PC-3 (cell line): ENCODE results near the gene RNF11. TPM values are rescaled to one million over a fixed set of nuclear protein-coding genes. Genes with fewer than 3 reads are reported as not detected.

Experiments used
- ATAC-seq: fragments of 200-7000 bp; cut with Tn5 transposase; 2 replicates; pipeline ENCODE4 v1.9.1; 2020; ENCODE audit warnings: mild to moderate bottlenecking, moderate library complexity
- BruUV-seq: library from RNA; stranded (reverse); fragments of 400-500 nt; replicated peaks from 2 replicates; lab custom pipeline; 2021; lab: Mats Ljungman, UMichigan
- CTCF ChIA-PET: fragments of 300-600 bp; sonication (Branson Sonifier 250); formaldehyde crosslinking; loops from one replicate; lab custom pipeline; 2022; ENCODE audit warnings: antibody characterized with exemption; lab: Charles Lee
- POLR2A ChIA-PET: fragments of 300-600 bp; sonication (Branson Sonifier 250); formaldehyde crosslinking; loops from one replicate; lab custom pipeline; 2022; ENCODE audit warnings: antibody characterized with exemption; ENCODE audit not compliant: unreplicated experiment; lab: Charles Lee
- DNase-seq: peaks from one replicate; pipeline ENCODE4 v3.0.0-alpha.2; 2015
- H2AFZ ChIP-seq: fragments of 300-600 bp; sonication (generic); 2 replicates; pipeline ENCODE4 v1.6.0; 2016; ENCODE audit warnings: antibody characterized with exemption, low read length
- H3F3A ChIP-seq: fragments of 300-600 bp; sonication (generic); one replicate; pipeline ENCODE4 v1.6.0; 2017; ENCODE audit warnings: antibody characterized with exemption, low read length, control low read depth, mild to moderate bottlenecking; ENCODE audit not compliant: unreplicated experiment
- H3K27ac ChIP-seq: fragments of 300-600 bp; sonication (generic); 2 replicates; pipeline ENCODE4 v1.5.1; 2016; ENCODE audit warnings: mild to moderate bottlenecking, low read length
- H3K27me3 ChIP-seq: fragments of 300-600 bp; sonication (generic); 2 replicates; pipeline ENCODE4 v1.6.1; 2016; ENCODE audit warnings: low read length, mixed read lengths
- H3K36me3 ChIP-seq: fragments of 300-600 bp; sonication (generic); 2 replicates; pipeline ENCODE4 v1.6.1; 2016; ENCODE audit warnings: low read depth, mixed run types, low read length, mixed read lengths
- H3K4me1 ChIP-seq: fragments of 300-600 bp; sonication (generic); 2 replicates; pipeline ENCODE4 v1.5.1; 2016; ENCODE audit warnings: low read length; ENCODE audit not compliant: insufficient read depth
- H3K4me2 ChIP-seq: fragments of 300-600 bp; sonication (generic); 2 replicates; pipeline ENCODE4 v1.6.0; 2016; ENCODE audit warnings: low read length
- H3K4me3 ChIP-seq: fragments of 300-600 bp; sonication (generic); 2 replicates; pipeline ENCODE4 v1.5.1; 2016; ENCODE audit warnings: mild to moderate bottlenecking, low read length, mixed read lengths
- H3K79me2 ChIP-seq: fragments of 300-600 bp; sonication (generic); 2 replicates; pipeline ENCODE4 v1.6.1; 2017; ENCODE audit warnings: low read length, mixed read lengths
- H3K9ac ChIP-seq: fragments of 300-600 bp; sonication (generic); 2 replicates; pipeline ENCODE4 v1.6.0; 2016; ENCODE audit warnings: mild to moderate bottlenecking, low read length
- H3K9me2 ChIP-seq: fragments of 300-600 bp; sonication (generic); replicated peaks from 2 replicates; pipeline ENCODE4 v1.6.1; 2016; ENCODE audit warnings: mixed run types, low read length, mixed read lengths
- H3K9me3 ChIP-seq: fragments of 300-600 bp; sonication (generic); 2 replicates; pipeline ENCODE4 v1.6.1; 2016; ENCODE audit warnings: low read length, mixed read lengths
- H4K20me1 ChIP-seq: fragments of 300-600 bp; sonication (generic); 2 replicates; pipeline ENCODE4 v1.6.1; 2016; ENCODE audit warnings: low read length, mixed read lengths
- CTCF ChIP-seq: fragments of 300-600 bp; sonication (generic); conservative IDR thresholded peaks from 2 replicates; pipeline ENCODE4 v1.5.1; 2017; ENCODE audit warnings: antibody characterized with exemption, low read depth, mild to moderate bottlenecking, low read length
- EZH2 ChIP-seq: fragments of 300-600 bp; sonication (generic); IDR thresholded peaks from one replicate; pipeline ENCODE4 v1.6.1; 2017; ENCODE audit warnings: antibody characterized with exemption, mild to moderate bottlenecking, low read length; ENCODE audit not compliant: unreplicated experiment
- EZH2phosphoT487 ChIP-seq: fragments of 300-600 bp; sonication (generic); IDR thresholded peaks from 2 replicates; pipeline ENCODE4 v1.6.1; 2018; ENCODE audit warnings: mild to moderate bottlenecking, antibody characterized with exemption, low read length, borderline replicate concordance
- intact Hi-C: fragments of 100-400 bp; cut with micrococcal nuclease; formaldehyde crosslinking; loops from 2 replicates; pipeline ENCODE4 v1.9.0; 2023
- total RNA-seq: library from RNA; depleted of rRNA; stranded (reverse); fragments of >200 nt; gene quantifications from 2 replicates; pipeline ENCODE4 v1.2.3, GENCODE V29; 2014

The RNF11 gene
- total RNA-seq, 1 experiment from 2014 or later, result 169 TPM

GRCh38 chr1:51263147-51263877, 27.2 kb downstream of the RNF11 start:
- Histone ChIP-seq H3K27me3 (no peaks in the 10 kb centered on the region), H3K79me2 (peaks cover 89% of the 10 kb centered on the region), H3K9ac (no peak overlapping the region), H3K4me2 (no peak overlapping the region), H3K27ac (no peak overlapping the region), H3K4me1 (peaks cover 58% of the 10 kb centered on the region), H3K9me2 (no peaks in the 10 kb centered on the region), H4K20me1 (peaks cover under 1% of the 10 kb centered on the region; the same call in 1 of the 2 replicates), H3K9me3 (no peaks in the 10 kb centered on the region), H2AFZ (no peak overlapping the region), H3K36me3 (no peaks in the 10 kb centered on the region), H3F3A (no peaks in the 10 kb centered on the region), H3K4me3 (no peak overlapping the region)
- CTCF ChIA-PET, result interaction anchor here (0.6 kb wide), 1 partner anchor 598 kb away, joined by 9 read pairs; no protein-coding TSS in a partner anchor
- POLR2A ChIA-PET, result no interaction called here
- no TSS peak for BruUV-seq
- TF ChIP-seq EZH2phosphoT487, result no peak
- TF ChIP-seq CTCF, result no peak
- no peak for TF ChIP-seq EZH2
- ATAC-seq (no peak), DNase-seq (no peak)
- intact Hi-C loops, result no loop called here

- Histone ChIP-seq H3K9me2 (no peaks in the 10 kb centered on the region), H3K36me3 (no peaks in the 10 kb centered on the region), H2AFZ (no peak overlapping the region), H3K4me3 (0 out of 2 replicates have a peak overlapping the region, but pooled peaks have one; percentile 14), H3K4me1 (peaks cover 63% of the 10 kb centered on the region), H3K9ac (no peak overlapping the region), H3K27me3 (no peaks in the 10 kb centered on the region), H3K79me2 (peaks cover 89% of the 10 kb centered on the region), H4K20me1 (no peaks in the 10 kb centered on the region), H3F3A (no peaks in the 10 kb centered on the region), H3K4me2 (peak overlapping the region; percentile 66), H3K9me3 (no peaks in the 10 kb centered on the region), H3K27ac (peak overlapping the region; percentile 10)
- intact Hi-C loops, result no loop called here
- ATAC-seq (peak; percentile 70), DNase-seq (peak; percentile 82)
- TF ChIP-seq EZH2 (no peak), EZH2phosphoT487 (no peak), CTCF (no peak)
- BruUV-seq, result no TSS peak
- ChIA-PET CTCF (no interaction called here), POLR2A (interaction anchor here (0.6 kb wide), 2 partner anchors 49 to 294 kb away, joined by 4 to 5 read pairs; partner anchors contain the start of gene CDKN2C)
Observed at GRCh38 chr1:51264451-51264850, 28.4 kb downstream of the RNF11 start.

GRCh38 chr1:51265618-51266017, 29.5 kb downstream of the RNF11 start:
- ChIA-PET CTCF (no interaction called here), POLR2A (interaction anchor here (0.7 kb wide), 1 partner anchor 466 kb away, joined by 10 read pairs; no protein-coding TSS in a partner anchor)
- intact Hi-C loops, result no loop called here
- H3K27ac ChIP-seq, result no peak overlapping the region
- no TSS peak for BruUV-seq
- H3K4me3 ChIP-seq, result no peak overlapping the region
- ATAC-seq (no peak), DNase-seq (no peak)
- no peaks in the 10 kb centered on the region for H3K9me3 ChIP-seq
- no peaks in the 10 kb centered on the region for H3F3A ChIP-seq
- H3K79me2 ChIP-seq, result peaks cover 82% of the 10 kb centered on the region
- no peaks in the 10 kb centered on the region for H3K27me3 ChIP-seq
- no peak overlapping the region for H3K4me2 ChIP-seq
- H3K9ac ChIP-seq, result no peak overlapping the region
- H3K9me2 ChIP-seq, result no peaks in the 10 kb centered on the region
- no peak for TF ChIP-seq EZH2phosphoT487
- TF ChIP-seq CTCF, result no peak
- no peak for TF ChIP-seq EZH2
- no peak overlapping the region for H2AFZ ChIP-seq
- H3K4me1 ChIP-seq, result peaks cover 57% of the 10 kb centered on the region
- H4K20me1 ChIP-seq, result no peaks in the 10 kb centered on the region
- peaks cover 3% of the 10 kb centered on the region; the same call in 1 of the 2 replicates for H3K36me3 ChIP-seq
